ENCODE measurements around the gene PHYHIPL.
"Not testable (repeated sequence)": the region's sequence is repeated elsewhere in the genome, so short reads cannot be mapped to it uniquely, and the experiment has no call there.

The PHYHIPL gene

GRCh38 chr10:59206204-59206720, 29.8 kb downstream of the PHYHIPL start:
- no peak for DNase-seq

- DNase-seq: no peak
Measured at GRCh38 chr10:59212301-59212798, 35.9 kb downstream of the PHYHIPL start.

GRCh38 chr10:59214160-59214559, 37.7 kb downstream of the PHYHIPL start:
- DNase-seq: no peak

GRCh38 chr10:59216178-59216869, 39.9 kb downstream of the PHYHIPL start:
- DNase-seq: no peak

GRCh38 chr10:59222788-59223187, 46.3 kb downstream of the PHYHIPL start:
- peak; percentile 41 for DNase-seq

GRCh38 chr10:59223597-59223996, 47.2 kb downstream of the PHYHIPL start:
- not testable (repeated sequence) for DNase-seq

GRCh38 chr10:59225211-59225610, 48.8 kb downstream of the PHYHIPL start:
- DNase-seq: no peak

- DNase-seq: no peak
Measured at GRCh38 chr10:59227136-59227673, 50.8 kb downstream of the PHYHIPL start.

- DNase-seq: peak; percentile 28
Measured at GRCh38 chr10:59229441-59229840, 53.0 kb downstream of the PHYHIPL start.

- no peak for DNase-seq
Measured at GRCh38 chr10:59234194-59234593, 57.8 kb downstream of the PHYHIPL start.

- peak; percentile 45 for DNase-seq
Measured at GRCh38 chr10:59234816-59235429, 58.5 kb downstream of the PHYHIPL start.

- DNase-seq: no peak
Measured at GRCh38 chr10:59236064-59236697, 59.7 kb downstream of the PHYHIPL start.

GRCh38 chr10:59237775-59238174, 61.3 kb downstream of the PHYHIPL start:
- DNase-seq: no peak

- not testable (repeated sequence) for DNase-seq
Measured at GRCh38 chr10:59239108-59239507, 62.7 kb downstream of the PHYHIPL start.

- DNase-seq: peak; percentile 42
Measured at GRCh38 chr10:59240582-59241183, 64.2 kb downstream of the PHYHIPL start.

- DNase-seq: no peak
Measured at GRCh38 chr10:59242057-59242456, 65.6 kb downstream of the PHYHIPL start.

- DNase-seq: no peak
Measured at GRCh38 chr10:59242991-59243390, 66.5 kb downstream of the PHYHIPL start.

GRCh38 chr10:59243611-59244195, 67.3 kb downstream of the PHYHIPL start:
- DNase-seq: no peak

- DNase-seq: no peak
Measured at GRCh38 chr10:59244871-59245270, 68.4 kb downstream of the PHYHIPL start.

- no peak for DNase-seq
Measured at GRCh38 chr10:59245686-59246085, 69.2 kb downstream of the PHYHIPL start.

- DNase-seq: no peak
Measured at GRCh38 chr10:59252491-59252890, 76.0 kb downstream of the PHYHIPL start.

- DNase-seq: no peak
Measured at GRCh38 chr10:59255463-59255862, 79.0 kb downstream of the PHYHIPL start.

Measured in fibroblast of skin of abdomen (primary cell).